Measurements from ENCODE around the gene OSBPL2. TPM values are rescaled to one million over a fixed set of nuclear protein-coding genes. Genes with fewer than 3 reads are reported as not detected.

Gene OSBPL2
- total RNA-seq, 1 experiment from 2014 or later, result 36.9 TPM

GRCh38 chr20:62224113-62224855 lies 14.0 kb upstream of the OSBPL2 start:
- no peaks in the 10 kb centered on the region for H3K9me3 ChIP-seq (ENCODE audit: control insufficient read depth in 1 of 2, insufficient read depth in 1 of 2, low read depth in 1 of 2, low read length in 2 of 2)
- intact Hi-C loops (cut with micrococcal nuclease), result no loop called here
- H3K79me2 ChIP-seq (ENCODE audit: insufficient read depth, low read length), result no peaks in the 10 kb centered on the region
- H2AFZ ChIP-seq (ENCODE audit: low read depth, low read length, poor library complexity, severe bottlenecking), result no peak overlapping the region
- no TSS peak for BruUV-seq (replicated peaks)
- ChIA-PET RAD21 (ENCODE audit: low non-redundant PET in 1 of 2, low total read pairs in 2 of 2, uncharacterized antibody in 2 of 2, unreplicated experiment in 2 of 2) (no interaction called here), POLR2A (no interaction called here), CTCF (no interaction called here)
- H3K4me2 ChIP-seq (ENCODE audit: low read length), result no peak overlapping the region
- no peaks in the 10 kb centered on the region for H3K36me3 ChIP-seq (ENCODE audit: control insufficient read depth in 1 of 2, insufficient read depth in 2 of 2, low read length in 2 of 2)
- ATAC-seq (no peak), DNase-seq (ENCODE audit: low read depth, low spot score) (no peak)
- H3K9ac ChIP-seq (ENCODE audit: low read length), result no peak overlapping the region
- no peak overlapping the region for H3K27ac ChIP-seq (ENCODE audit: low read depth, low read length)
- no peak for TF ChIP-seq POLR2AphosphoS5 (IDR thresholded peaks at IDR 0.05; ENCODE audit: low read depth, low read length)
- no peak for TF ChIP-seq MAX (IDR thresholded peaks at IDR 0.05)
- TF ChIP-seq CBX3 (IDR thresholded peaks at IDR 0.05; ENCODE audit: low read depth), result no peak
- no peak for TF ChIP-seq ZFX (IDR thresholded peaks at IDR 0.05)
- TF ChIP-seq ZNF274 (IDR thresholded peaks at IDR 0.05; ENCODE audit: low read depth, low read length), result no peak
- no peak for TF ChIP-seq FOSL1 (IDR thresholded peaks at IDR 0.05; ENCODE audit: low read depth)
- TF ChIP-seq SP1 (IDR thresholded peaks at IDR 0.05; ENCODE audit: low read depth), result no peak
- no peak for TF ChIP-seq EZH2phosphoT487 (IDR thresholded peaks at IDR 0.05; ENCODE audit: borderline replicate concordance)
- TF ChIP-seq REST (IDR thresholded peaks at IDR 0.05; ENCODE audit: low read depth), result no peak
- no peak for TF ChIP-seq JUND (IDR thresholded peaks at IDR 0.05)
- no peak for TF ChIP-seq YY1 (IDR thresholded peaks at IDR 0.05; ENCODE audit: extremely low read depth, insufficient replicate concordance, low read depth, low read length)
- TF ChIP-seq SRF (IDR thresholded peaks at IDR 0.05; ENCODE audit: low read depth), result no peak
- TF ChIP-seq SIN3A (IDR thresholded peaks at IDR 0.05; ENCODE audit: low read depth), result no peak
- no peak for TF ChIP-seq ATF3 (IDR thresholded peaks at IDR 0.05)
- TF ChIP-seq CEBPB (IDR thresholded peaks at IDR 0.05; ENCODE audit: low read depth), result no peak
- TF ChIP-seq EGR1 (IDR thresholded peaks at IDR 0.05; ENCODE audit: low read depth), result no peak
- peaks cover 0 to 8% of the 10 kb centered on the region in 2 experiments; a peak in 1 of 4 replicates for H3K4me1 ChIP-seq (ENCODE audit: control insufficient read depth in 1 of 2, insufficient read depth in 2 of 2, low read length in 2 of 2)
- H4K20me1 ChIP-seq (ENCODE audit: insufficient read depth), result no peaks in the 10 kb centered on the region
- H3K4me3 ChIP-seq (replicated peaks in 1 of 2; ENCODE audit: low read depth in 1 of 2, low read length in 2 of 2), result no peak overlapping the region
- no peaks in the 10 kb centered on the region for H3K9me2 ChIP-seq (ENCODE audit: insufficient read depth)
- peaks cover 23% of the 10 kb centered on the region; the same call in 1 of the 2 replicates for H3K27me3 ChIP-seq (ENCODE audit: insufficient read depth, low read length)

Measured in HCT116 (cell line).